GM21526 (cell line): Measurements from ENCODE around the gene DCUN1D4.

Experiments used
- ATAC-seq: cut with Tn5 transposase; IDR thresholded peaks from one replicate; pipeline ENCODE4 v1.9.1; 2021; ENCODE audit warnings: moderate library complexity; ENCODE audit not compliant: unreplicated experiment, low FRiP score

Gene DCUN1D4

GRCh38 chr4:51958199-51958968, 115.4 kb downstream of the DCUN1D4 start:
- no peak for ATAC-seq

GRCh38 chr4:51960486-51960885, 117.5 kb downstream of the DCUN1D4 start:
- no peak for ATAC-seq

GRCh38 chr4:51963841-51964517, 121.0 kb downstream of the DCUN1D4 start:
- ATAC-seq = no peak

- ATAC-seq = no peak
Measured at GRCh38 chr4:51965862-51966261, 122.9 kb downstream of the DCUN1D4 start.
